HepG2 (cell line): Measurements from ENCODE around the gene BSN. TPM values are rescaled to one million over a fixed set of nuclear protein-coding genes. Genes with fewer than 3 reads are reported as not detected.

Experiments
- FOXA3 ChIP-seq: IDR thresholded peaks from 2 replicates; pipeline ENCODE4 v1.6.1; 2016; ENCODE audit warnings: missing genetic modification reagents, missing compliant biosample characterization
- FOXK2 ChIP-seq: fragments of 450-650 bp; IDR thresholded peaks from 2 replicates; pipeline ENCODE4 v1.6.1; 2016
- PCBP1 ChIP-seq: fragments of 200-400 bp; formaldehyde crosslinking; IDR thresholded peaks from 2 replicates; pipeline ENCODE4 v1.6.1; 2017; ENCODE audit warnings: mild to moderate bottlenecking, low read depth, low read length, borderline replicate concordance
- TERF1 ChIP-seq: sonication (generic); formaldehyde crosslinking; IDR thresholded peaks from 2 replicates; pipeline ENCODE4 v1.8.0; 2022; ENCODE audit warnings: mild to moderate bottlenecking, missing genetic modification reagents, moderate library complexity
- ZNF674 ChIP-seq: sonication (generic); formaldehyde crosslinking; IDR thresholded peaks from 2 replicates; pipeline ENCODE4 v1.5.0; 2020; ENCODE audit warnings: low read depth, mild to moderate bottlenecking, missing genetic modification reagents
- polyA plus RNA-seq, 8 experiments: library from polyadenylated mRNA; depleted of rRNA in 3 of 8; stranded (reverse) in 7 of 8; unstranded in 1 of 8; fragments of >200 nt; fragmentation: Illumina TruSeq in 4 of 8; extraction: Trizol in 4 of 8; gene quantifications; 2 replicates each; pipeline versions ENCODE4 v1.2.1 to v1.2.3, GENCODE V29; 2011 to 2016; ENCODE audit warnings: low read depth in 4 of 8, missing spikeins in 1 of 8, mixed read lengths in 1 of 8; ENCODE audit not compliant: insufficient read depth in 1 of 8
- total RNA-seq, 5 experiments: library from RNA; depleted of rRNA; stranded (reverse); fragments of >200 nt; fragmentation: Illumina TruSeq; extraction: Trizol; gene quantifications; 2 replicates each; pipeline ENCODE4 v1.2.3, GENCODE V29; 2016; ENCODE audit warnings: low read depth in 1 of 5
- TF ChIP-seq, protein P1 (sequence below): sonication (generic); formaldehyde crosslinking; IDR thresholded peaks from 2 replicates; pipeline ENCODE4 v1.4.0; 2020; ENCODE audit warnings: missing genetic modification reagents
- TF ChIP-seq, protein P2 (sequence below): sonication (generic); formaldehyde crosslinking; IDR thresholded peaks from 2 replicates; pipeline ENCODE4 v1.4.0; 2020; ENCODE audit warnings: missing genetic modification reagents
- TF ChIP-seq, protein P3 (sequence below): sonication (generic); formaldehyde crosslinking; IDR thresholded peaks from 2 replicates; pipeline ENCODE4 v1.4.0; 2020; ENCODE audit warnings: missing genetic modification reagents, borderline replicate concordance

BSN gene
- total and polyA plus RNA-seq, 2 of the 13 experiments (the other 11 are each of a cell fraction or from before 2014, with no cell fraction given), result 0.42 to 0.86 TPM

DNA sequence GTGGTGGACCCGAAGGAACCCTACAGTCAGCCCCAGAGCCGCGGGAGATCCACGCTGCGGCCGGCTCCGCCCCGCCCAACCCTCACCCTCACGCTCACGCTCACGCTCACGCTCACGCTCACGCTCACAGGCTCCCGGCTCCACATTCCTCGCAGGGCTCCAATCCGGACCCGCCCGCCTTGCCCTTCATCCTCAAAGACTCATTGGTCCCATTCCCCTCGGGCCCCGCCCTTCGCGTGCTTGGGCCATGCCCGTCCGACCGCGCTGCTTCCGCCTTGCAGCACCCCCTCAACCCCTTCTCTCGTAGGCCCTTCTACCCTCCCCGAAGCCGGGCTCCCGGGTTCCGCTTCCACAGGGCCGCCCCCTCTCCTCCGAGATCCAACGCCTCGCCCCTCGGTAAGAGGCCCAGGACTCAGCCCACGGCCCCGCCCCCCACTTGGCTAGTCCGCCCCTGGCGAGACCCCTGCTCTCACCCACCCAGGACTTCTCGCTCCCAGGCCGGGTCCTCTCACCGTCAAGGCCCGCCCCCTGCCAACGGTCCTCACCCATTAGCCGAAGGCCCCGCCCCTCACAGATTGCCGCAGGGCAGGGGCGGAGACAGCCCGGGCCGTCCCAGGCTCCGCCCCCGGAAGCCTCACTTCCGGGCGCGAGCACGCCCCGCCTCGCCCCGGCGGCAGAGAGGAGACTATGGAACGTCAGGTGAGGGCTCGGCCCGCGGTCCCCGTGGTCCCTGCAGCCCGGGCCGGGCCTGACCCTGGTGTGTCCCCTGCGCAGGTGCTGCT, 119.6 kb downstream of the BSN start, which contains the start of gene APEH (continued):
- TF ChIP-seq, protein P1, sequence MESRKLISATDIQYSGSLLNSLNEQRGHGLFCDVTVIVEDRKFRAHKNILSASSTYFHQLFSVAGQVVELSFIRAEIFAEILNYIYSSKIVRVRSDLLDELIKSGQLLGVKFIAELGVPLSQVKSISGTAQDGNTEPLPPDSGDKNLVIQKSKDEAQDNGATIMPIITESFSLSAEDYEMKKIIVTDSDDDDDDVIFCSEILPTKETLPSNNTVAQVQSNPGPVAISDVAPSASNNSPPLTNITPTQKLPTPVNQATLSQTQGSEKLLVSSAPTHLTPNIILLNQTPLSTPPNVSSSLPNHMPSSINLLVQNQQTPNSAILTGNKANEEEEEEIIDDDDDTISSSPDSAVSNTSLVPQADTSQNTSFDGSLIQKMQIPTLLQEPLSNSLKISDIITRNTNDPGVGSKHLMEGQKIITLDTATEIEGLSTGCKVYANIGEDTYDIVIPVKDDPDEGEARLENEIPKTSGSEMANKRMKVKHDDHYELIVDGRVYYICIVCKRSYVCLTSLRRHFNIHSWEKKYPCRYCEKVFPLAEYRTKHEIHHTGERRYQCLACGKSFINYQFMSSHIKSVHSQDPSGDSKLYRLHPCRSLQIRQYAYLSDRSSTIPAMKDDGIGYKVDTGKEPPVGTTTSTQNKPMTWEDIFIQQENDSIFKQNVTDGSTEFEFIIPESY (CRISPR knock-in tag), result no peak
- TF ChIP-seq FOXK2, result 0 out of 2 replicates have a peak, but pooled peaks have one; percentile 18
- TF ChIP-seq, protein P2, sequence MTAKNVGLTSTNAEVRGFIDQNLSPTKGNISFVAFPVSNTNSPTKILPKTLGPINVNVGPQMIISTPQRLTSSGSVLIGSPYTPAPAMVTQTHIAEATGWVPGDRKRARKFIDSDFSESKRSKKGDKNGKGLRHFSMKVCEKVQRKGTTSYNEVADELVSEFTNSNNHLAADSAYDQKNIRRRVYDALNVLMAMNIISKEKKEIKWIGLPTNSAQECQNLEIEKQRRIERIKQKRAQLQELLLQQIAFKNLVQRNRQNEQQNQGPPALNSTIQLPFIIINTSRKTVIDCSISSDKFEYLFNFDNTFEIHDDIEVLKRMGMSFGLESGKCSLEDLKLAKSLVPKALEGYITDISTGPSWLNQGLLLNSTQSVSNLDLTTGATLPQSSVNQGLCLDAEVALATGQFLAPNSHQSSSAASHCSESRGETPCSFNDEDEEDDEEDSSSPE (CRISPR knock-in tag), result peak; percentile 53
- TF ChIP-seq FOXA3, result 0 out of 2 replicates have a peak, but pooled peaks have one; percentile 10
- no peak for TF ChIP-seq PCBP1
- TF ChIP-seq, protein P3, sequence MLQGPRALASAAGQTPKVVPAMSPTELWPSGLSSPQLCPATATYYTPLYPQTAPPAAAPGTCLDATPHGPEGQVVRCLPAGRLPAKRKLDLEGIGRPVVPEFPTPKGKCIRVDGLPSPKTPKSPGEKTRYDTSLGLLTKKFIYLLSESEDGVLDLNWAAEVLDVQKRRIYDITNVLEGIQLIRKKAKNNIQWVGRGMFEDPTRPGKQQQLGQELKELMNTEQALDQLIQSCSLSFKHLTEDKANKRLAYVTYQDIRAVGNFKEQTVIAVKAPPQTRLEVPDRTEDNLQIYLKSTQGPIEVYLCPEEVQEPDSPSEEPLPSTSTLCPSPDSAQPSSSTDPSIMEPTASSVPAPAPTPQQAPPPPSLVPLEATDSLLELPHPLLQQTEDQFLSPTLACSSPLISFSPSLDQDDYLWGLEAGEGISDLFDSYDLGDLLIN (CRISPR knock-in tag), result no peak
- no peak; the same call in 1 of the 2 replicates for TF ChIP-seq ZNF674
- TF ChIP-seq TERF1 (CRISPR knock-in tag), result no peak
